Gastrocnemius medialis (tissue), 4 donors: ENCODE measurements around the gene MRPL39.

Experiments
- CTCF ChIP-seq, 5 experiments: fragments of 450-650 bp in 3 of 5; fragments of 200-600 bp in 2 of 5; sonication (generic) in 2 of 5; IDR thresholded peaks in 4 of 5; conservative IDR thresholded peaks in 1 of 5; 1 replicate in 4 of 5; 2 replicates in 1 of 5; pipeline ENCODE4 v1.5.1; 2016 to 2019; ENCODE audit warnings: antibody characterized with exemption in 5 of 5, mild to moderate bottlenecking in 3 of 5, moderate library complexity in 3 of 5
- POLR2A ChIP-seq, 2 donors: fragments of 450-650 bp; IDR thresholded peaks; one replicate each; pipeline ENCODE4 v1.6.1; 2017; ENCODE audit warnings: antibody characterized with exemption in 2 of 2, mild to moderate bottlenecking in 2 of 2, moderate library complexity in 2 of 2

- TF ChIP-seq CTCF (IDR thresholded peaks at IDR 0.05 in 4 of 5, conservative IDR thresholded peaks at IDR 0.05 in 1 of 5), result no peak
- TF ChIP-seq POLR2A (IDR thresholded peaks at IDR 0.05), result no peak
These were observed 8.6 kb upstream of the MRPL39 start for GRCh38 chr21:25615880-25616279.
